ENCODE results near the gene CENPX.

Gene CENPX

GRCh38 chr17:82021107-82021899 lies 1.4 kb downstream of the CENPX start:
- Histone ChIP-seq H3K36me3 (ENCODE audit: control insufficient read depth in 2 of 2, insufficient read depth in 2 of 2, low read length in 2 of 2) (peaks cover 3 to 5% of the 10 kb centered on the region in 2 donors), H3K4me3 (ENCODE audit: low read length in 2 of 2) (peak overlapping the region; percentile 66 to 85), H3K9me3 (ENCODE audit: control insufficient read depth in 2 of 2, low read length in 2 of 2) (no peaks in the 10 kb centered on the region), H3K27me3 (ENCODE audit: control insufficient read depth in 1 of 2, insufficient read depth in 2 of 2, low read length in 2 of 2) (no peaks in the 10 kb centered on the region), H3K9ac (ENCODE audit: low read length in 2 of 2) (peak overlapping the region; percentile 80 to 83), H3K27ac (ENCODE audit: low read length) (no peak overlapping the region), H3K4me1 (ENCODE audit: control insufficient read depth, insufficient read depth, low read length) (peaks cover 37% of the 10 kb centered on the region)

DNA sequence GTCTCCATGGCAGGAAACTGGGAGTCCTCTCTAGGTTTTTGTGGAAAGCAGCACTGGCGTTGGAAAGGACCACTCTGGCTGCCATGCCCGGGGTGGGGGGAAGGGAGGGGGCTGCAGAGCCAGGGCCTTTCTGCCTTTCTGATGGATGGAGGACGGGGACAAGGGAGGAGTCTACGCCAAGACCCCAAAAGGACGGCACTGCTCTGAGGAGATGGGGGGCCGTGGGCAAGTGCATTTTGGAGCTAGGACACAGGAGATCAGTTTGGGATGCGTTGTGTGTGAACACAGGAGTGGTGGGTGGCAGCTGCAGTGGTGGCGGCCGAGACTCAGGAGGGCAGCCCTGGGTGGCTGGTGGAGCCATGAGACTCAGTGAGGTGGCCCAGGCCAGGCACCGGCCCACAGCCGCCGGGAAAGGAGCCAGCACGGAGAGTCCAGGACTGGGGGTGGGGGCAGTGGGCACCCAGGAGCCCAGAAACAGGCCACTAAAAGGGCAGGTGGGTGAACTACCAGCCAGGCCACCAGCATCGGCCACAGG lies 2.0 kb downstream of the CENPX start:
- no peak overlapping the region for H3K4me3 ChIP-seq (ENCODE audit: low read length in 2 of 2)

GRCh38 chr17:82019690-82020571 lies 2.7 kb downstream of the CENPX start:
- no peaks in the 10 kb centered on the region for H3K27me3 ChIP-seq (ENCODE audit: control insufficient read depth in 1 of 2, insufficient read depth in 2 of 2, low read length in 2 of 2)
- no peak overlapping the region for H3K9ac ChIP-seq (ENCODE audit: low read length in 2 of 2)
- H3K4me1 ChIP-seq (ENCODE audit: control insufficient read depth, insufficient read depth, low read length): peaks cover 35% of the 10 kb centered on the region

More for the DNA sequence above, 2.0 kb downstream of the CENPX start:
- Histone ChIP-seq H3K9ac (ENCODE audit: low read length in 2 of 2) (no peak overlapping the region), H3K27me3 (ENCODE audit: control insufficient read depth in 1 of 2, insufficient read depth in 2 of 2, low read length in 2 of 2) (no peaks in the 10 kb centered on the region), H3K27ac (ENCODE audit: low read length) (no peak overlapping the region), H3K36me3 (ENCODE audit: control insufficient read depth in 2 of 2, insufficient read depth in 2 of 2, low read length in 2 of 2) (peaks cover 3 to 5% of the 10 kb centered on the region in 2 donors), H3K4me1 (ENCODE audit: control insufficient read depth, insufficient read depth, low read length) (peaks cover 37% of the 10 kb centered on the region), H3K9me3 (ENCODE audit: control insufficient read depth in 2 of 2, low read length in 2 of 2) (no peaks in the 10 kb centered on the region)

GRCh38 chr17:82018989-82019689 lies 3.5 kb downstream of the CENPX start:
- H3K27me3 ChIP-seq (ENCODE audit: control insufficient read depth in 1 of 2, insufficient read depth in 2 of 2, low read length in 2 of 2): no peaks in the 10 kb centered on the region

More at GRCh38 chr17:82019690-82020571, 2.7 kb downstream of the CENPX start:
- Histone ChIP-seq H3K9me3 (ENCODE audit: control insufficient read depth in 2 of 2, low read length in 2 of 2) (no peaks in the 10 kb centered on the region), H3K27ac (ENCODE audit: low read length) (no peak overlapping the region), H3K36me3 (ENCODE audit: control insufficient read depth in 2 of 2, insufficient read depth in 2 of 2, low read length in 2 of 2) (peaks cover 3 to 5% of the 10 kb centered on the region in 2 donors), H3K4me3 (ENCODE audit: low read length in 2 of 2) (no peak overlapping the region)

DNA sequence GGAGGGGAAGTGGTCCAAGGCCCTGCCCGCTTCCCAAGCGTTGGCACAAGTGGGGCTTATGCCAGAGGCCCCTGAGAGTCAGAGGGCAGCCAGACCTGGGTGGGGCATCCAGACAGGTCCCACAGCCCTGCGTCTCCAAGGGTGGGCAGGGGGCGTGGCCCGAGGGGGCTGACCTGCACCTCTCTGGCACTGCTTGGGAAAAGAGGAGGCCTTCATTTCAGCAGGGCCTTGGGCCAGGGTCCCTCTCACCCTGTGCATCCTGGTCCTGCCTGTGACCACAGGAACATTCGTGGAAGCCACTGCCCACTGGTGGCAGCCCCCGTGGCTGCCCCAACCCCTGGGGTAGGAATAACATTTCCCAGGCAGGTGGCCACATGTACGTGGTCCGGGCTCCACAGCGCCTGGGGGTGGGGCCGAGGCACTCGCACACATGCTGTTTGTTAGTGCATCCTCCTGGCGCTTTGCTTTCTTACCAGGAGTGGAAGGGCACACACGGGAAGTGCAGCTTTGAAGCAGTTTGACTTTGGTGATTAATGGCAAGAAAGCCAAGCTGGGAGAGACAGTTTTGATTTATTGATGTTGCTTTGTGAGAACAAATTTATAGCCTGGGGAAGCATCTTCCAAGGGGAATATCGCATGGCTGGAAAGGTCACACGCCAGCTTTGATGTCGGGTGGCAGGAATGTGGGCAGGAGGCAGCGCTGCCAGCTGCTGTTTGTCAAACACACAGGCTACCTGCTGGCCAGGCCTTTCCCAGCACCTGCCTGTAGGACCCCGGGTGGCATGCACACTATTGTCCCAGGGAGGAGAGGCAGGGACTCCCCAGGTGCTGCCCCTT lies 4.3 kb downstream of the CENPX start:
- no peak overlapping the region for H3K27ac ChIP-seq (ENCODE audit: low read length)
- H3K4me3 ChIP-seq (ENCODE audit: low read length in 2 of 2): no peak overlapping the region
- H3K36me3 ChIP-seq (ENCODE audit: control insufficient read depth in 2 of 2, insufficient read depth in 2 of 2, low read length in 2 of 2): peaks cover 3 to 5% of the 10 kb centered on the region in 2 donors
- H3K27me3 ChIP-seq (ENCODE audit: control insufficient read depth in 1 of 2, insufficient read depth in 2 of 2, low read length in 2 of 2): no peaks in the 10 kb centered on the region
- H3K4me1 ChIP-seq (ENCODE audit: control insufficient read depth, insufficient read depth, low read length): peaks cover 24% of the 10 kb centered on the region
- H3K9ac ChIP-seq (ENCODE audit: low read length in 2 of 2): no peak overlapping the region
- no peaks in the 10 kb centered on the region for H3K9me3 ChIP-seq (ENCODE audit: control insufficient read depth in 2 of 2, low read length in 2 of 2)

More at GRCh38 chr17:82018989-82019689, 3.5 kb downstream of the CENPX start:
- Histone ChIP-seq H3K36me3 (ENCODE audit: control insufficient read depth in 2 of 2, insufficient read depth in 2 of 2, low read length in 2 of 2) (peaks cover 3 to 5% of the 10 kb centered on the region in 2 donors), H3K4me1 (ENCODE audit: control insufficient read depth, insufficient read depth, low read length) (peaks cover 29% of the 10 kb centered on the region), H3K4me3 (ENCODE audit: low read length in 2 of 2) (no peak overlapping the region), H3K9me3 (ENCODE audit: control insufficient read depth in 2 of 2, low read length in 2 of 2) (no peaks in the 10 kb centered on the region), H3K27ac (ENCODE audit: low read length) (no peak overlapping the region), H3K9ac (ENCODE audit: low read length in 2 of 2) (no peak overlapping the region)

DNA sequence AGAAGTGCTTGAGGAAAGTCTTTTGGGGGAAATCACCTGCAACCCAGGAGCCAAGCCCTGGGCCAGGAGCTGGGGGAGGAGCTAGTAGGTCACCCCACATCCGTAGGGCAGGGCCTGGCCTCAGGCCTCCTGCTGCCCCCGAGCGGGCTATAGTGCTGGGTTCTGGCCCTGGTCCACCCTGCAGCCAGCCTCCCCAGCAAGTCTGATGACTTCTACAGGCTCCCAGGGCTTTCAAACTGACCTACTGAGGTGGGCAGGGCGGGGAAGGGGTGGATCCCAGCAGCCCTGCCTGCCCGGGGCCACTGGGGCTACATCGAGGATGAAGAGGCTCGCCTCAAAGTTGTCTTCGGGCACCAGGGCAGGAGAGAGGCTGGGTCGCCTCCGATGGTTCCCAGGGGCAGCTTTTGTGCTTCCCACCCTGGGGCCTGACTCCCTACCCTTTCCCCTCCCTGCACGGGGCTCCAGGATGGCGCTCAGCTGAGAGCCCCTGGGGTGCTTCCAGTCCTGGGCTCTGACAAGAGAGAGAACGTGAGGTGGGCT lies 5.0 kb downstream of the CENPX start:
- H3K36me3 ChIP-seq (ENCODE audit: control insufficient read depth in 2 of 2, insufficient read depth in 2 of 2, low read length in 2 of 2): peaks cover 3 to 5% of the 10 kb centered on the region in 2 donors
- H3K9ac ChIP-seq (ENCODE audit: low read length in 2 of 2): no peak overlapping the region
- H3K4me1 ChIP-seq (ENCODE audit: control insufficient read depth, insufficient read depth, low read length): peaks cover 30% of the 10 kb centered on the region
- H3K9me3 ChIP-seq (ENCODE audit: control insufficient read depth in 2 of 2, low read length in 2 of 2): no peaks in the 10 kb centered on the region
- H3K27ac ChIP-seq (ENCODE audit: low read length): no peak overlapping the region
- H3K27me3 ChIP-seq (ENCODE audit: control insufficient read depth in 1 of 2, insufficient read depth in 2 of 2, low read length in 2 of 2): no peaks in the 10 kb centered on the region
- no peak overlapping the region for H3K4me3 ChIP-seq (ENCODE audit: low read length in 2 of 2)

GRCh38 chr17:82016875-82017459 lies 5.7 kb downstream of the CENPX start:
- Histone ChIP-seq H3K27ac (ENCODE audit: low read length) (no peak overlapping the region), H3K4me1 (ENCODE audit: control insufficient read depth, insufficient read depth, low read length) (peaks cover 27% of the 10 kb centered on the region), H3K36me3 (ENCODE audit: control insufficient read depth in 2 of 2, insufficient read depth in 2 of 2, low read length in 2 of 2) (peaks cover 3 to 5% of the 10 kb centered on the region in 2 donors), H3K4me3 (ENCODE audit: low read length in 2 of 2) (no peak overlapping the region), H3K9ac (ENCODE audit: low read length in 2 of 2) (no peak overlapping the region), H3K27me3 (ENCODE audit: control insufficient read depth in 1 of 2, insufficient read depth in 2 of 2, low read length in 2 of 2) (no peaks in the 10 kb centered on the region), H3K9me3 (ENCODE audit: control insufficient read depth in 2 of 2, low read length in 2 of 2) (no peaks in the 10 kb centered on the region)

DNA sequence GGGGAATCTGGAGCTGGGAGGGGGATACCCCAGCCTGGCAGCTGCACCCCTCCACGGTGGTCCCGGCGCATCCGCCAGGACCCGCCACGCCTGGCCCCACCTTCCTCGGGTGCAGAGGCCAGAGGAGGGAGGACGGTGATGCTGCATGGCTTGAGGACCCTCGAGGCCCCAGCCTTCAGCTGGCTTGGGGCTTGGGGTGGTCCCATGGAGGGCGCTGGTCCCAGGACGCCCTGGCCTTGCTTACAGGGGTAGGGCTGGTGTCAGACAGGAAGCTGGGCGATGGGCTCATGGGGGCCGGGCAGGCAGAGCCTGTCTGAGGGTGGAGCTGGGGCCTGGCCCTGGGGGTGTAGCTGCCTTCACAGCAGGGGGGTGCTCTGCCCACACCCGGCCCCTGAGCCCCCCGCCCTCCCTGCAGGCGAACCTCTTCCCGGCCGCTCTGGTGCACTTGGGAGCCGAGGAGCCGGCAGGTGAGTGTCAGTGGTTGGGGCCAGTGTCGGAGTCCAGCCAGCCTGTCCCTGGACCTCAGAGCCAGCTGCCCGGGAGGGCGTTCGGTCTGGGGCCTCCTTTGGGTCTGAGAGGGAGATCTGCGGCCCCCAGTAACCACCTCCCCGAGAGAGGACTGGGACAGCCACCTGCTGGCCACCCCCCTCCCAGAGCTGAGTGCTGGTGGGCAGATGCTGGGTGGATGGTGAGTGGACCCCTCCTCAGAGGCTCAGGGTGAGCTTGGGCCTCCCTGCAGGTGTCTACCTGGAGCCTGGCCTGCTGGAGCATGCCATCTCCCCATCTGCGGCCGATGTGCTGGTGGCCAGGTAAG lies 6.4 kb downstream of the CENPX start:
- peaks cover 20% of the 10 kb centered on the region for H3K4me1 ChIP-seq (ENCODE audit: control insufficient read depth, insufficient read depth, low read length)
- peaks cover 3 to 5% of the 10 kb centered on the region in 2 donors for H3K36me3 ChIP-seq (ENCODE audit: control insufficient read depth in 2 of 2, insufficient read depth in 2 of 2, low read length in 2 of 2)

More for the DNA sequence above, 6.4 kb downstream of the CENPX start:
- H3K9me3 ChIP-seq (ENCODE audit: control insufficient read depth in 2 of 2, low read length in 2 of 2): no peaks in the 10 kb centered on the region
- H3K27ac ChIP-seq (ENCODE audit: low read length): no peak overlapping the region
- no peaks in the 10 kb centered on the region for H3K27me3 ChIP-seq (ENCODE audit: control insufficient read depth in 1 of 2, insufficient read depth in 2 of 2, low read length in 2 of 2)
- H3K4me3 ChIP-seq (ENCODE audit: low read length in 2 of 2): no peak overlapping the region
- H3K9ac ChIP-seq (ENCODE audit: low read length in 2 of 2): no peak overlapping the region

Measured in stomach smooth muscle (tissue), 2 donors.